IMR-90 (cell line): ENCODE data around the gene UNC13C. TPM values are rescaled to one million over a fixed set of nuclear protein-coding genes. Genes with fewer than 3 reads are reported as not detected.

Experiments used
- ATAC-seq: fragments of 200-7000 bp; cut with Tn5 transposase; 2 replicates; pipeline ENCODE4 v1.9.1; 2020; ENCODE audit warnings: low read depth, mild to moderate bottlenecking, moderate library complexity
- BruUV-seq: library from RNA; stranded (reverse); fragments of 400-500 nt; replicated peaks from 2 replicates; lab custom pipeline; 2021; lab: Mats Ljungman, UMichigan
- CTCF ChIA-PET: fragments of 300-600 bp; formaldehyde crosslinking; extraction: SDS; loops from one replicate; lab custom pipeline; 2021; ENCODE audit warnings: antibody characterized with exemption; lab: Yijun Ruan, JAX
- POLR2A ChIA-PET: fragments of 300-600 bp; sonication (Branson Sonifier 250); formaldehyde crosslinking; loops from one replicate; lab custom pipeline; 2022; ENCODE audit warnings: antibody characterized with exemption; ENCODE audit not compliant: unreplicated experiment; lab: Charles Lee
- DNase-seq: peaks from one replicate; pipeline ENCODE4 v3.0.0; 2013
- H2AFZ ChIP-seq: replicated peaks from 2 replicates; pipeline ENCODE3; 2013; ENCODE audit warnings: low read length, mild to moderate bottlenecking; ENCODE audit not compliant: poor library complexity
- H2AK5ac ChIP-seq: 2 replicates; pipeline ENCODE4 v1.6.1; 2013; ENCODE audit warnings: low read depth, low read length, inconsistent platforms
- H2AK9ac ChIP-seq: replicated peaks from 2 replicates; pipeline ENCODE3; 2013; ENCODE audit warnings: mild to moderate bottlenecking, low read depth, low read length, moderate library complexity; ENCODE audit not compliant: poor library complexity
- H2BK120ac ChIP-seq: 2 replicates; pipeline ENCODE4 v1.6.1; 2013; ENCODE audit warnings: low read depth, low read length, inconsistent platforms
- H2BK15ac ChIP-seq: 3 replicates; pipeline ENCODE4 v1.6.1; 2013; ENCODE audit warnings: low read depth, low read length, inconsistent platforms
- H2BK20ac ChIP-seq: 2 replicates; pipeline ENCODE4 v1.6.1; 2013; ENCODE audit warnings: low read depth, mild to moderate bottlenecking, inconsistent platforms, low read length, moderate library complexity
- H2BK5ac ChIP-seq: 2 replicates; pipeline ENCODE4 v1.6.1; 2013; ENCODE audit warnings: mild to moderate bottlenecking, low read depth, low read length, inconsistent platforms; ENCODE audit not compliant: poor library complexity, severe bottlenecking
- H3K14ac ChIP-seq: replicated peaks from 2 replicates; pipeline ENCODE4 v1.6.1; 2013; ENCODE audit warnings: low read depth, low read length, inconsistent platforms
- H3K18ac ChIP-seq: 2 replicates; pipeline ENCODE4 v1.6.1; 2013; ENCODE audit warnings: low read depth, low read length, control low read depth
- H3K23ac ChIP-seq: 2 replicates; pipeline ENCODE4 v1.6.1; 2013; ENCODE audit warnings: low read depth, low read length, inconsistent platforms
- H3K27ac ChIP-seq: 2 replicates; pipeline ENCODE4 v1.5.1; 2013; ENCODE audit warnings: mild to moderate bottlenecking, control low read depth, low read length; ENCODE audit not compliant: insufficient read depth
- H3K27me3 ChIP-seq: 2 replicates; pipeline ENCODE4 v1.6.1; 2013; ENCODE audit warnings: low read length; ENCODE audit not compliant: control insufficient read depth, insufficient read depth
- H3K36me3 ChIP-seq: 2 replicates; pipeline ENCODE4 v1.6.1; 2013; ENCODE audit warnings: low read length, mixed read lengths; ENCODE audit not compliant: control insufficient read depth, insufficient read depth
- H3K4ac ChIP-seq: 2 replicates; pipeline ENCODE4 v1.6.1; 2013; ENCODE audit warnings: low read depth, low read length, inconsistent platforms
- H3K4me1 ChIP-seq: 2 replicates; pipeline ENCODE4 v1.6.1; 2013; ENCODE audit warnings: low read length, mixed read lengths; ENCODE audit not compliant: control insufficient read depth, insufficient read depth
- H3K4me2 ChIP-seq: 2 replicates; pipeline ENCODE4 v1.6.1; 2013; ENCODE audit warnings: low read depth, mild to moderate bottlenecking, control low read depth, low read length, moderate library complexity
- H3K4me3 ChIP-seq: 2 replicates; pipeline ENCODE4 v1.5.1; 2013; ENCODE audit warnings: low read depth, mild to moderate bottlenecking, control low read depth, low read length, moderate library complexity; ENCODE audit not compliant: insufficient read depth
- H3K56ac ChIP-seq: 2 replicates; pipeline ENCODE4 v1.6.1; 2013; ENCODE audit warnings: low read length, inconsistent platforms; ENCODE audit not compliant: insufficient read depth; ENCODE audit errors: extremely low read depth
- H3K79me1 ChIP-seq, 2 experiments: 2 replicates each; pipeline ENCODE4 v1.6.1; 2013; ENCODE audit warnings: low read length in 2 of 2, inconsistent platforms in 1 of 2, low read depth in 1 of 2
- H3K9ac ChIP-seq: 2 replicates; pipeline ENCODE4 v1.6.1; 2013; ENCODE audit warnings: low read depth, low read length, control low read depth
- H3K9me1 ChIP-seq: 2 replicates; pipeline ENCODE4 v1.6.1; 2013; ENCODE audit warnings: low read length, inconsistent platforms; ENCODE audit not compliant: insufficient read depth
- H3K9me3 ChIP-seq: 2 replicates; pipeline ENCODE4 v1.6.1; 2013; ENCODE audit warnings: low read length; ENCODE audit not compliant: control insufficient read depth, insufficient read depth
- H4K20me1 ChIP-seq: 2 replicates; pipeline ENCODE4 v1.6.1; 2013; ENCODE audit warnings: low read length, inconsistent platforms; ENCODE audit not compliant: insufficient read depth
- H4K5ac ChIP-seq: 2 replicates; pipeline ENCODE4 v1.6.1; 2013; ENCODE audit warnings: mild to moderate bottlenecking, low read depth, low read length, control low read depth
- H4K8ac ChIP-seq, 2 experiments: 2 replicates each; pipeline ENCODE4 v1.6.1; 2013; ENCODE audit warnings: low read depth in 2 of 2, low read length in 2 of 2, control low read depth in 1 of 2, inconsistent platforms in 1 of 2
- H4K91ac ChIP-seq: 2 replicates; pipeline ENCODE4 v1.6.1; 2013; ENCODE audit warnings: low read depth, low read length, inconsistent platforms; ENCODE audit not compliant: insufficient read depth
- RAD21 ChIP-seq: IDR thresholded peaks from 2 replicates; pipeline ENCODE4 v1.6.1; 2012; ENCODE audit warnings: low read length, improper control_type of control experiment
- WGBS, 2 experiments: methylation state at CpG; one replicate each; pipeline versions ENCODE4 v1.1.5 to v1.1.7; 2013; ENCODE audit warnings: missing lambda C conversion rate in 2 of 2; ENCODE audit not compliant: insufficient read length in 1 of 2; ENCODE audit errors: extremely low coverage in 2 of 2; 5-methylcytosine and 5-hydroxymethylcytosine counted together
- dilution Hi-C: fragments of 300-500 bp; cut with HindIII; formaldehyde crosslinking; loops from one replicate; pipeline ENCODE4 v1.14.3; 2018; ENCODE audit warnings: low sequenced_read_pairs; ENCODE audit not compliant: unreplicated experiment
- in situ Hi-C: fragments of 300-500 bp; cut with MboI; formaldehyde crosslinking; loops from 3 replicates; pipeline ENCODE4 v1.14.3; 2019; ENCODE audit warnings: low sequenced_read_pairs, inconsistent platforms, mixed read lengths
- intact Hi-C: fragments of 100-400 bp; cut with micrococcal nuclease; formaldehyde crosslinking; loops from 2 replicates; pipeline ENCODE4 v1.10.0; 2022
- polyA plus RNA-seq, 3 experiments: library from polyadenylated mRNA; depleted of rRNA; stranded (reverse); fragments of >200 nt; gene quantifications; 2 replicates each; pipeline ENCODE4 v1.2.3, GENCODE V29; 2012; ENCODE audit warnings: low replicate concordance in 1 of 3
- total RNA-seq: library from RNA; depleted of rRNA; stranded (reverse); fragments of >200 nt; gene quantifications from 2 replicates; pipeline ENCODE4 v1.2.3, GENCODE V29; 2012
- TF ChIP-seq, protein P1 (sequence below): fragments of 150-350 bp; IDR thresholded peaks from 2 replicates; pipeline ENCODE4 v1.6.1; 2017; ENCODE audit warnings: mild to moderate bottlenecking, antibody characterized with exemption, low read length, low read depth

UNC13C gene
- total and polyA plus RNA-seq, 2 of the 4 experiments (the other 2 are of a cell fraction) = not detected

GRCh38 chr15:54514601-54515000 is 536.4 kb downstream of the UNC13C start:
- Histone ChIP-seq H3K18ac (no peak overlapping the region), H3K9ac (no peak overlapping the region), H2AK5ac (no peak overlapping the region), H3K9me3 (0 out of 2 replicates have a peak, but pooled peaks cover 2% of the 10 kb centered on the region), H3K27ac (no peak overlapping the region), H3K36me3 (no peaks in the 10 kb centered on the region), H4K5ac (no peak overlapping the region), H3K23ac (no peak overlapping the region), H3K9me1 (no peaks in the 10 kb centered on the region), H3K14ac (no peak overlapping the region), H2BK15ac (no peak overlapping the region), H2AK9ac (no peak overlapping the region), H3K4me2 (no peak overlapping the region), H3K79me1 (no peaks in the 10 kb centered on the region), H3K4ac (no peak overlapping the region), H4K8ac (no peak overlapping the region), H3K4me1 (no peaks in the 10 kb centered on the region), H3K4me3 (no peak overlapping the region), H2BK5ac (no peak overlapping the region), H2AFZ (no peak overlapping the region), H2BK20ac (no peak overlapping the region), H4K20me1 (no peaks in the 10 kb centered on the region), H3K56ac (no peak overlapping the region), H3K27me3 (no peaks in the 10 kb centered on the region), H4K91ac (no peak overlapping the region), H2BK120ac (no peak overlapping the region)
- intact Hi-C loops = no loop called here
- POLR2A ChIA-PET = no interaction called here
- CTCF ChIA-PET = no interaction called here
- no CpG with 5 or more reads among the region's 2 CpGs for WGBS, 2 experiments
- no TSS peak for BruUV-seq
- dilution Hi-C loops = no loop called here
- DNase-seq (no peak), ATAC-seq (no peak)
- TF ChIP-seq, protein P1, sequence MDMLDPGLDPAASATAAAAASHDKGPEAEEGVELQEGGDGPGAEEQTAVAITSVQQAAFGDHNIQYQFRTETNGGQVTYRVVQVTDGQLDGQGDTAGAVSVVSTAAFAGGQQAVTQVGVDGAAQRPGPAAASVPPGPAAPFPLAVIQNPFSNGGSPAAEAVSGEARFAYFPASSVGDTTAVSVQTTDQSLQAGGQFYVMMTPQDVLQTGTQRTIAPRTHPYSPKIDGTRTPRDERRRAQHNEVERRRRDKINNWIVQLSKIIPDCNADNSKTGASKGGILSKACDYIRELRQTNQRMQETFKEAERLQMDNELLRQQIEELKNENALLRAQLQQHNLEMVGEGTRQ = no peak
- TF ChIP-seq RAD21 = no peak
- in situ Hi-C loops = no loop called here
